ENCODE results near the gene ABCC1.
"Not testable (repeated sequence)": the region's sequence is repeated elsewhere in the genome, so short reads cannot be mapped to it uniquely, and the experiment has no call there.

Gene ABCC1

DNA sequence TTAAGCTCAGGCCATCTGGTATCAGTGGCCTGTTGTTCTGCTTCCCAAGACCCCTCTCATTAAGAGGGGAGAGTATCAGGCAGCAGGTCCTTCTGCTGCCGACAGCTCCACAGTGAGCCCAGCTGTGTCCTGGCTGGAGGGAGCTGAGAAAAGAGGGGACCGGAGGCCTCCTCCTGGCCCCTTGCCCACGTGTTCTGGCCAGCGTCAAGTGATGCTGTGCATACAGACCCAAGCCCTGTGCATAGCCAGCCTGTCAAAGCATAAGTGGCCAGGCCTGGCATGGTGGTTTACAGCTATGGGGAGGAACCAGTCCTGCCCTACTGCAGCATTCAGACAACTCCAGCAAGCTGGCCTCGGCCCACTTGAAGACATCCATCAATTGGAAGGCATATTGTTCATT lies 225.9 kb downstream of the ABCC1 start:
- no peak overlapping the region for H3K27ac ChIP-seq
- POLR2A ChIA-PET (ENCODE audit: low non-redundant PET) = no interaction called here
- no peak for DNase-seq (ENCODE audit: low spot score)
- CTCF ChIA-PET = interaction anchor here (0.6 kb wide), 2 partner anchors 12 to 56 kb away, joined by 3 read pairs; no protein-coding TSS in a partner anchor
- TF ChIP-seq, protein P1, sequence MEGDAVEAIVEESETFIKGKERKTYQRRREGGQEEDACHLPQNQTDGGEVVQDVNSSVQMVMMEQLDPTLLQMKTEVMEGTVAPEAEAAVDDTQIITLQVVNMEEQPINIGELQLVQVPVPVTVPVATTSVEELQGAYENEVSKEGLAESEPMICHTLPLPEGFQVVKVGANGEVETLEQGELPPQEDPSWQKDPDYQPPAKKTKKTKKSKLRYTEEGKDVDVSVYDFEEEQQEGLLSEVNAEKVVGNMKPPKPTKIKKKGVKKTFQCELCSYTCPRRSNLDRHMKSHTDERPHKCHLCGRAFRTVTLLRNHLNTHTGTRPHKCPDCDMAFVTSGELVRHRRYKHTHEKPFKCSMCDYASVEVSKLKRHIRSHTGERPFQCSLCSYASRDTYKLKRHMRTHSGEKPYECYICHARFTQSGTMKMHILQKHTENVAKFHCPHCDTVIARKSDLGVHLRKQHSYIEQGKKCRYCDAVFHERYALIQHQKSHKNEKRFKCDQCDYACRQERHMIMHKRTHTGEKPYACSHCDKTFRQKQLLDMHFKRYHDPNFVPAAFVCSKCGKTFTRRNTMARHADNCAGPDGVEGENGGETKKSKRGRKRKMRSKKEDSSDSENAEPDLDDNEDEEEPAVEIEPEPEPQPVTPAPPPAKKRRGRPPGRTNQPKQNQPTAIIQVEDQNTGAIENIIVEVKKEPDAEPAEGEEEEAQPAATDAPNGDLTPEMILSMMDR (conservative IDR thresholded peaks at IDR 0.05; ENCODE audit: low read depth) = no peak

DNA sequence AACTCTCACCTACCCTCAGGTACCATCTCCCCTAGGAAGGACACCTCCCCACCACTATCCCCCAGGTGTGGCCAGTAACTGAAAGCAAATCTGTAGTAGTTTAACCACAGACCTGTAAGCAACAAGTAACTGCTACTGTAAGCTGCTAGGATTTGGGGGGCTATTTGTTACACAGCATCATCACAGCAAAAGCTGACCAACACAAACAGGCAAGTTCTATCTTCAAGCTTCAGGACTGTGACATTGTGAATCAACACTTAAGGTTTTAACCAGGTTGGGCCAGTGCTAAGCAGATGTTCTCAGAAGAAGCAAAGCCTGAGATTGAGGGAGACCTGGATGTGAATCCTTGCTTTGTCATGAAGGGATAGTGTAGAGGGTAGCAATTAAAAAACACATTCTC lies 226.9 kb downstream of the ABCC1 start:
- TF ChIP-seq, protein P1 (conservative IDR thresholded peaks at IDR 0.05; ENCODE audit: low read depth) = no peak
- ChIA-PET POLR2A (ENCODE audit: low non-redundant PET) (no interaction called here), CTCF (no interaction called here)
- no peak overlapping the region for H3K27ac ChIP-seq
- no peak for DNase-seq (ENCODE audit: low spot score)

DNA sequence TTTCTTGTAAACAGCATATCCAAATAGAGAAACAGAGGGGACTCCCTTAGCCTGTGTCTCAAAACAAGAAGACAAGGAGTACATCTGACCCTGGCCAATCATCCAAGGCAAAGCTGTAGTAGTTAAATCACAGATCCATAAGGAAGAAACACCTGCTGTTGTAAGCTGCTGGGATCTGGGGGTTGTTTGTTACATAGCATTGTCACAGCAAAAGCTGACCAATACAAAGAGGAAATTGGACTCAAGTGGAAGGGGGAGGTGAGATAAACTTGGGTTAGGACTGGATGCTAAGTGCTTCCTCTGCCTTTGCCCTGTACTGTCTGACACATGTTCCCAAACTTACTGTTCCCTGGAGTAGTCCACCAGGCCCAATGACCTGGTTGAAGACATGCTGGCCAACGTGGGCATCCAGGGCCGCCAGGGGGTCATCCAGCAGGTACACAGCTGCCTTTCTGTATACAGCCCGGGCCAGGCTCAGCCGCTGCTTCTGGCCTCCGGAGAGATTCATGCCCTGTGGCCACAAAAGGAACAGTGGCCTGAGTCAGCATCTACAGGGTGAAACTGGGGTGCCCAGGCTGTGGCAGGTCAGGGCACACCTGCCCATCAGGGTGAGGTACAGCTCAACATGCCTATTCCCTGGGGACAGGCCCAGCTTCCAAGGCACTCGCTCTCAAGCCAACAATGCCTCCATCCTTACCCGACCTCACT lies 229.2 kb downstream of the ABCC1 start:
- ChIA-PET CTCF (no interaction called here), POLR2A (ENCODE audit: low non-redundant PET) (no interaction called here)
- no peak overlapping the region for H3K27ac ChIP-seq
- TF ChIP-seq, protein P1 (conservative IDR thresholded peaks at IDR 0.05; ENCODE audit: low read depth) = no peak
- DNase-seq (ENCODE audit: low spot score) = no peak

DNA sequence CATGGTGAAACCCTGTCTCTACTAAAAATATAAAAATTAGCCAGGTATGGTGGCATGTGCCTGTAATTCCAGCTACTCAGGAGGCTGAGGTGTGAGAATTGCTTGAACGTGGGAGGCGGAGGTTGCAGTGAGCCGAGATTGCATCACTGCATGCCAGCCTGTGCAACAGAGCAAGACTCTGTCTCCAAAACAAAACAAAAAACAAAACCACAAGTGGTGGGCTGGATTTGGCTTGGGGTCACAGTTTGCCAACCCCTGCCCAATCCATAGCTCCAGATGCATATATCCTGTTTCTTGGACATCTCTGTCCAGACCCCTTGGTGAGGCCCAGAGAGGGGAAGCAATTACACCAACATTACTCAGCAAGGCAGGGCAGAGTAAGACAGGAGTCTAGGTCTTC lies 232.3 kb downstream of the ABCC1 start:
- DNase-seq (ENCODE audit: low spot score); CTCF ChIA-PET; H3K27ac ChIP-seq: not testable (repeated sequence)
- POLR2A ChIA-PET (ENCODE audit: low non-redundant PET) = interaction anchor here (0.6 kb wide), 1 partner anchor 303 kb away, joined by 3 read pairs; no protein-coding TSS in a partner anchor

DNA sequence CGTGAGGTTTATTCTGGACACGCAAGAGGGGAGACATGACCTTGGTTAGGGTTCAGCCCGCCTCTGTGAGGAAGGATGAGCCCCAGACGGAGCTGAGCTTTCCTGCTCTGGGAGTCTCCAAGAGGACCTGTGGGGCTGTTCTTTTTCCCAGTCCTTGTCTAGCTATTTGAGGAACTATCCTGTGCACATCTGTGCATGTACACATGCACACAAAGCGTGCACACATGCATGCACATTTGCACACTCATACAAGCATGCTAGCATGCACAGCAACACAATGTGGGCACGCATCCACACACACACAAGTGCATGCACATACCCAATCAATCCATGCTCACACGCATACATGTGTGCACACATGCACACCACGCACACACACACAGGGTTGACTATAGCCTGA lies 233.5 kb downstream of the ABCC1 start:
- ChIA-PET POLR2A (ENCODE audit: low non-redundant PET) (no interaction called here), CTCF (no interaction called here)
- H3K27ac ChIP-seq = no peak overlapping the region
- DNase-seq (ENCODE audit: low spot score) = no peak
- TF ChIP-seq, protein P1 (conservative IDR thresholded peaks at IDR 0.05; ENCODE audit: low read depth) = no peak

DNA sequence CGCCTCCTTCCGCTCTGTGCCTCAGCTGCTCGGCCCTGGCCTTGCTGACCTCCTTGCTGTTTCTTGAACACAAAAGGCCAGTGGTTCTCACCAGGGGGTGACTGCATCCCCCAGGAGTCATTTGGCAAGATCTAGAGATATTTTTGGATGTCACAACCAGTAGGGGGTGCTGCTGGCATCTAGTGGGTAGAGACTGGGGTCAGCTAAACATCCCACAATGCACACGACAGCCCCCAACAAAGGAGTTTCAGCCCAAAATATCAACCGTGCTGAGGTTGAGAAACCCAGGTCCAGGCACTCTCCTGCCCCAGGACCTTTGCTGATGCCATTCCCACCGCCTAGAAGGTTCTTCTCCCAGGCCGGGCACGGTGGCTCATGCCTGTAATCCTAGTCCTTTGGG lies 234.1 kb downstream of the ABCC1 start:
- TF ChIP-seq, protein P1 (conservative IDR thresholded peaks at IDR 0.05; ENCODE audit: low read depth) = no peak
- H3K27ac ChIP-seq = no peak overlapping the region
- POLR2A ChIA-PET (ENCODE audit: low non-redundant PET) = no interaction called here
- DNase-seq (ENCODE audit: low spot score) = no peak
- CTCF ChIA-PET = interaction anchor here (0.6 kb wide), 1 partner anchor 84 kb away, joined by 7 read pairs; no protein-coding TSS in a partner anchor

DNA sequence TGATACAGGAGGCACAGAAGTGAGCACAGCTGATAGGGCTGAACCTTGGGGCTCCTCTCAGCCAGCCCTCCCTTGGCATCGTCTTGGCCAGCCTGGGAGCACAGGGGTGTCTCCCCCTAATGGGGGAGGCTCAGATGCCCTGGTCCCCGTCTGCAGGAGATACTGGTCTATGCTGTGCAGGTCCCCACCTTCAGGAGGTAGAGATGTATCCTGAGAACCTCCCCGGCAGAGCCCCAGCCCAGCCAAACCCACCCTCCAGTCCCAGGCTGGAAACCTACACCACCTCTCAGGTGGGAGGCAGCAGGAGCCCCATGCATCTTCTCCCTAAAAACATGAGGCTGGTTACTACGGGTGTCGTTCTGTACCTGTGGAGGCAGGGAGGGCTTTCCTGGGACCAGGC lies 235.2 kb downstream of the ABCC1 start:
- CTCF ChIA-PET = no interaction called here
- POLR2A ChIA-PET (ENCODE audit: low non-redundant PET) = no interaction called here
- DNase-seq (ENCODE audit: low spot score) = no peak
- H3K27ac ChIP-seq = no peak overlapping the region
- TF ChIP-seq, protein P1 (conservative IDR thresholded peaks at IDR 0.05; ENCODE audit: low read depth) = no peak
